GM19468 (cell line): ENCODE data around the gene NPHP3.

ENCODE experiments used
- ATAC-seq: cut with Tn5 transposase; IDR thresholded peaks from one replicate; pipeline ENCODE4 v1.9.1; 2021; ENCODE audit warnings: mild to moderate bottlenecking, moderate library complexity, moderate number of reproducible peaks; ENCODE audit not compliant: unreplicated experiment; ENCODE audit errors: extremely low read depth

The NPHP3 gene

DNA sequence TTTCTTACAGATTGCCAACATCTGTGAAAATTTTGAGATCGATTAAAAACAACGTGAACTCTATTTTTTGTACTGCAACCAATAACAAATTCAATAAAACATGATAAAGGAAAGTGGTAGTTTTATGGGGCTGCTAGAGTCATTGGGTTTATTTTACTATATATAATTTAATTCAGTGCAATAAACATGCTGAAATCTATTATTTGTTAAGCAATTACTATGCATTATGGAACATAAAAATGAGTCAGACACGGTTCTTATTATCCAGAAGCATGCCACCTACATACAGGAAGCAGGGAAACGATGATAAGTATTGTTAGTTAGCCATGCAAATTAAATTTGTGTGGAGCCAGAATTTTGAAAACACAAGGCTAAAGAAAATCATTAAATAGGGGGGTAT lies 27.2 kb downstream of the NPHP3 start:
- ATAC-seq: no peak

DNA sequence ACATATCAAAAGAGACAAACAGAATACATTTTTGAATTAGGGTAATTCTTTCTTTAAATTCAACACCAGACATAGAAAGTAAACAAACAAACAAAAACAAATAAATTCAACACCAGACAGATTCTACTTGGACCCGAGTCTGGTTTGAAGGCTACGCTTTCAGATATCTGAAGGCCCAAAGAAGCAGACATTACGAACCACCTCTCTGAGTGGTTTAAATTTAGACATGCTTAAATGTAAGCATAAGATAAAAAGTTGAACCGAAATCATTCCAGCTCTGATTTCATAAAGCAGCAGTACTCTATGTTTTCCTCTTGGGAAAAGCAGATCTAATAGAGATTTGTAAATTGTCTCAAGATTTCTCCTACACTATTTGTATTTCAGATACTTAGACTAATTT lies 32.2 kb downstream of the NPHP3 start:
- ATAC-seq: no peak

DNA sequence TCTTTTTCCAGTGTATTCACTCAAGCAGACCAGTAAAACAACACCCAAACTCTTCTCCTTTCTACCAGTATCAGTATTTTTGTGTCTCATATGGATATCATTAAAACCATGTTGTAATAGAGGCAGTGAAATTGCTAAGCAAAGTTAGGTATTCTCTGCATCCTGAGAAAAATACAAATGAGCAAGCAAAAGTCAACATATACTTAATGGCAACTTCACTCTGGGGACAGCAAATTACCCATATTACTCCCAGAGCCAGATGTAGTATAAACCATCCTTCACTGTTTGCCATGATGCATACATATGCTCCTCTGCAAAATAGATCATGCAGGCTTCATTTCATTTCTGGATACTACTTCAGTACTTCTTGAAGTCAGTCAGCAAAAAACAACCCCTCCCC lies 40.0 kb downstream of the NPHP3 start:
- no peak for ATAC-seq

DNA sequence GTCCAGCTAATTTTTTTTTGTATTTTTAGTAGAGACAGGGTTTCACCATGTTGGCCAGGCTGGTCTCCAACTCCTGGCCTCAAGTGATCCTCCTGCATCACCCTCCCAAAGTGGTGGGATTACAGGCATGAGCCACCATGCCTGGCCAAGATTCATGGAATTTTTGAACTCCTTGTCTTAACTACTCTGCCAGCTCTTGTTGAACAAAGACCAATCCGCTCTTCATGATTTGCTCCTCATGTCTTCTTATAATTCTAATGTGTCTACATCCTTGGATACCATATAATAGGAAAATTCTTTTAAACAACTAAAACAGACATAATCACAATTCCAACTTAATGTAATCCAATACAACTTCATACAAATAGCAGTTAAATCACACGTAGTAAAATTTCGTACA lies 40.8 kb downstream of the NPHP3 start:
- no peak for ATAC-seq

DNA sequence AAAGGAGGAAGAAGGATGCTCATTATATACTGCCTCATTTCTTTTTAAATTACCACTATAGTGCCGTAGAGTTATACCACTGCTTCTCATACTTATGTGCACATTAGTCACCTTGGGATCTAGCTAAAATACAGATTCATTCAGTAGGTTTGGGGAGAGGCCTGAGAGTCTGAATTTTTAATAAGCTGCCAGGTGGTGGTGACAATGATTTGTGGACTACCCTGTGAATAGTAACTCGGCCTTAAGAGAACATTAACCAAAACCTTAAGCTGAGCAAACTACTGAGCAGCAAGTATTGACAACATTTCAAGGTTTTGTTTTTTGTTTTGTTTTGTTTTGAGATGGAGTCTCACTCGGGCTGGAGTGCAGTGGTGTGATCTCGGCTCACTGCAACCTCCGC lies 42.3 kb downstream of the NPHP3 start:
- no peak for ATAC-seq

DNA sequence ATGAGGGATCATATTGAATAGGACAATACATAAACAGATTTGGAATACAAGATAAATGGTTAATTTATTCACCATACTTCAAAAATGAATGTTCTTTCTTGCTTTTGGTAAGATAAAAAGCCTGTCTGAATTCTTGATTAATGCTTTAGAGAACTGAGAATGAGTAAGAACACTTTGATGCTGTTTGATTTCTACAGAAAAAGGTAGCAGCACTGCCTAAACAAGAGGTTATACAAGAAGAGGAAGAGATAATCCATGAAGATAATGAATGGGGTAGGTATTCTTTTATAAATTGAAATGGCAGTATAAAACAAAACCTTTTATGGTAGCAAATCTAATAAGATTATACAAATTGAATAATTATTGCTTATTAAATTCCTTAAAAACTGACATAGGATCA lies 46.8 kb downstream of the NPHP3 start:
- no peak for ATAC-seq

DNA sequence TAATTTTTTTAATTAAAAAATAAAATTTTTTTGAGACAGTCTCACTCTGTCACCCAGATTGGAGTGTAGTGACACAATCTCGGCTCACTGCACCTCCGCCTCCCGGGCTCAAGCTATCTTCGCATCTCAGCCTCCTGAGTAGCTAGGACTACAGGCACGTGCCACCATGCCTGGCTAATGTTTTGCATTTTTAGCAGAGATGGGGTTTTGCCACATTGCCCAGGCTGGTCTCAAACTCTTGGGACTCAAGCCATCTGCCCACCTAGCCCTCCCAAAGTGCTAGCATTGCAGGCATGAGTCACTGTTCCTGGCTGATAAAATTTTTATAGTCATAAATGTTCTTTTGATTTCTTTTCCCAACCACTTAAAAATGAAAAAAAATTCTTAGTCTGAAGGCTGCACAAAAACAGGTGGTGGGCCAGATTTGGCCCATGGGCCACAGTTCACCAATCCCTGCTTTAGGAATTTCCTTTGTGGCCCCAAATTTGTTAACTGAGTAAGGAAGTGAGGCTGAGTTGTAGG lies 52.9 kb downstream of the NPHP3 start:
- ATAC-seq: no peak

DNA sequence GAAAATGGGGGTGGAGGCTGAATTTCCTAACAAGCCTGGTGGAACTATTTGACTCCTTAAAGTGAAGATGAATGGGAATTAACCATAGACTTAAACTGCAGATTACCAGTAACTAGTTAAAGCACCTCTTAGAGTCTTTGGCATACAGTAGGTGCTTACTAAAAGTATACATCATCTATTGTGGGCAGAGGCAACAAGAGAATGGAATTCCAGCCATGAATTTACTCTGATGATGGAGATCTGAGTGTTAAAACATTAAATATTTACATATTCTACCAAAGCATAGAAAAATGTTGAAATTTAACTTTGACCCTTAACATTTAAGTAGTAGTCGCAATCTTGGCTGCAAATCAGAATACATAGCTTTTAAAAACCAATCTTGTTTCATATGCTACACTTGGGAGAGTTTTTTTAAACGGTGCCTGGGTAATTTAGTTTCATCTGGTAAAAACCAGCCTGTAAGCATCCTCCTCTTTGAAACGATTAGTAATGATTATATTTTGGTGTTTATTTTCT lies 56.9 kb downstream of the NPHP3 start:
- ATAC-seq: no peak

DNA sequence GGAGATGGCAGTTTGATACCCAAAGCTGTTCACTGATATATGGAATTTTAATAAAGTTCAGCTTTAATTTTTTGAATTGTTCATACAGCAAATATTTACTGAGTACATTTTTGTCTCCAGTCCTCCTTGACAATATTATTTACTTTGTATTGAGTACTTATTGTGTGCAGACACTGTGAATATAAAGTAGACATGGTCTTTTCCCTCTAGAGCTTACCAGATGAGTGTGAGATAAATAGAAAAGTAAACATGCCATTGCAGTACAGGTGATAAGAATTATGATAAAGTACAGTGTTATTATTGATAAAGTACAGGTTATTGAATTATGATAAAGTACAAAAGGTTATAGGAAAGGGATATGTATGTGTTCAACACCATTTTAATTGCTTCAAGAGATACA lies 60.0 kb downstream of the NPHP3 start:
- ATAC-seq: no peak

DNA sequence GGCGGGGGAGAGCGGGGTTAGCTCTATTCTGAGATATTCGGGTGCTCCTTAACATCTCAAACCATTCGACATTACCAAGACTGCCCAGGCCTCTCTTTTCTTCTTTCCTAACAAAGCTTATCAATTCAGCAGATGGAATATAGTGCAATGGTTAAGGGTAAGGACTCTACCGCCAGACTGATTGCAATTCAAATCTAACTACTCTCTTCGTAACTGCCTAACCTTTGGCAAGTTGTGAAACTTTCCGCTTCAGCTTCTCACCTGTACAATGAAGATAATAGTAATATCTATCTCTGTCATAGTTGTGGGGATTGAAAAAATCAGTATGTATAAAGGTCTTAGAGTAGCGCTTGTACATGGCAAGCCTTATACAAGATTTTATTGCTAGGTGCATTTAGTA lies 61.1 kb downstream of the NPHP3 start:
- ATAC-seq: no peak

DNA sequence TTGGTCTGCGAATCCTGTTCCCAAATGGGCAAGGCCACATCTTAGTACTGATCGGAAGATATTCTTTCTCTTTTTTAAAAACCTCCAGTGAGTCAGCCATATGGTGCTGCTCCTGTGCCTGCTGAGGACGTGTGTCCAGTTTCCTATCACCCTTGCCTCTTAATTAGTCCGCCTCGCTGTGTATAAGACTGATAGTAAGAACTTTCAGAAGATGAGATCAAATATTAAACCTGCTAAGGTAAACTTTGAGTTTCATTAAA lies 61.5 kb downstream of the NPHP3 start:
- no peak for ATAC-seq

DNA sequence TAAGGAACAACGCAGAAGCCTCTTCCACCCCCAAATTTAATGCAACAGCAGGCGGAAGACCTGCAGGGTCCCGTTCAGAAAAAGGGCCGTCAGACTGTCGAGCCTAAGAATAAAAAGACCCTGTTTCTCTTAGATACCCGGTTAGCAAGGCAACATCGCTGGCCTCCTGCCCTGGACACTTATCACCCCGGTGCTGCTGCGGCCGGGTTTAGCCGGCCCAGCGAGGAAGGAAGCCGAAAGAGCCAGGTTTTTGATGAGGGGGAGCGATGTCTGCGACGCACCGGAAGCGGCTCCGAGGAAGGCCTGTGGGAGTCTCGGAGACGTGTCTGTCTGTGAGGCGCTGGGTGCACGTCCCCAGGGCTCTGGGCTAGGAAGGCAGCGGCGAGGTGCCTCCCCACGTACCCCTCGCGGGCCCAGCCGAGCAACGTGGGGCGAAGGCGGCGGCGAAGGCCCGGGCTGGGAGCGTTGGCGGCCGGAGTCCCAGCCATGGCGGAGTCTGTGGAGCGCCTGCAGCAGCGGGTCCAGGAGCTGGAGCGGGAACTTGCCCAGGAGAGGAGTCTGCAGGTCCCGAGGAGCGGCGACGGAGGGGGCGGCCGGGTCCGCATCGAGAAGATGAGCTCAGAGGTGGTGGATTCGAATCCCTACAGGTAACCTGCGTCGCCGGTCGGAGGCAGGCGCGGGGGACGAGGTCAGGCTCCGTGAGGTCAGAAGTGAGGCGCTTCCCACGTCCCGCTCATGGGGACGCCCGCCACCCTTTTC lies 62.0 kb downstream of the NPHP3 start, which contains the start of gene UBA5:
Gene UBA5 (plus strand): TSS at position 278 of the 759 bp plus-strand sequence. CDS start 209 bp downstream, at position 487.
- peak; percentile 47 for ATAC-seq

DNA sequence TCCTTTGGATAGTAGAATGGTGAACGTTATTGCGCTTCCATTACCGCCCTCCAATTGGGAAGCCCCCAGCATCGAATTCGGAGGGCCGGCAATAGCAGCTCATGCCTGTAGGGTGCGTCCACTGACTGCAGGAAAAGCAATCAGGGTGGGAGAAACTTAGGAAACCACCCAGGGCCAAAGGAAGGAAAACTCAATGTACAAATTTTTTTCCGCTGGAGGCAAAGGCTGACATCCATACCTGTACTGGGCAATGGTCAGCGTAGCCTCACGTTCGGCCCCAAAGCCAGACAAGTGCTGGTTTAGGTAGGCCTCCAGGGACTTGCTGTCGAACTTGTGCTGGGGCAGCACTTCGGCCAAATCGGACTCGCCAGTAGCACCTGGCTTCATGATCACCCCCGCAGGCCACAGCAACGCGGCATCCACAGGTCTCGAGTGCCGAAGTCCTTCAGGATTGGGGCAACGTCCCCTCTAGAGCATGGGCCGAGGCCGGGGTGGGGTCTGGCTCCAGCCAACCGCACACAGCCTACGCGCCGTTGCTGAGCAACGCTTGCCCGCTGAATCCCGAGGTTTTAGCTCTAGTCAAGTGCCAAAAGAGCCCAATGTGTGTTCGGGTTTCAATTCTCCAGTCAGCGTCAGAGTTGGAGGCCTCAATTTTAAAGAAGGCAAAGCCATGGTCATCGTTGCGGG lies 62.7 kb downstream of the NPHP3 start, which contains the start of gene ACAD11:
Gene ACAD11 (minus strand): TSS at position 445 of the 687 bp plus-strand sequence. CDS start 58 bp downstream, at position 387.
- ATAC-seq: peak; percentile 21

DNA sequence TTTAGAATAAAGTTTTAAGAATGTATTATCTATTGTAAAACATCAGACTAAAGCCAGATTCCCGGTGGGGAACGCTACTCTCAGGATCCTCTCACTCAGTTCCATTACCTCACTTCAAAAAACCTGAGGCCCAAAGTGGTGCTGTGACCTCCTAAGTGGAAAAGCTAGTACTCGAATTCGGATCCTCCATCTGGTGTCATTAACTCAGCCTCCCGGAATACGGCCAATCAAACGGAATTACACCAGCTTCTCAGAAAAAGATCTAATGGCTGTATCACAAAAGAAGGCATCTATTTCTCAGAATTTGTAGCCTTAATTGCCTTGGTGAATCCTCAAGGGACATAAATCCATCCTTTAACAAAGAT lies 63.2 kb downstream of the NPHP3 start:
- no peak for ATAC-seq

DNA sequence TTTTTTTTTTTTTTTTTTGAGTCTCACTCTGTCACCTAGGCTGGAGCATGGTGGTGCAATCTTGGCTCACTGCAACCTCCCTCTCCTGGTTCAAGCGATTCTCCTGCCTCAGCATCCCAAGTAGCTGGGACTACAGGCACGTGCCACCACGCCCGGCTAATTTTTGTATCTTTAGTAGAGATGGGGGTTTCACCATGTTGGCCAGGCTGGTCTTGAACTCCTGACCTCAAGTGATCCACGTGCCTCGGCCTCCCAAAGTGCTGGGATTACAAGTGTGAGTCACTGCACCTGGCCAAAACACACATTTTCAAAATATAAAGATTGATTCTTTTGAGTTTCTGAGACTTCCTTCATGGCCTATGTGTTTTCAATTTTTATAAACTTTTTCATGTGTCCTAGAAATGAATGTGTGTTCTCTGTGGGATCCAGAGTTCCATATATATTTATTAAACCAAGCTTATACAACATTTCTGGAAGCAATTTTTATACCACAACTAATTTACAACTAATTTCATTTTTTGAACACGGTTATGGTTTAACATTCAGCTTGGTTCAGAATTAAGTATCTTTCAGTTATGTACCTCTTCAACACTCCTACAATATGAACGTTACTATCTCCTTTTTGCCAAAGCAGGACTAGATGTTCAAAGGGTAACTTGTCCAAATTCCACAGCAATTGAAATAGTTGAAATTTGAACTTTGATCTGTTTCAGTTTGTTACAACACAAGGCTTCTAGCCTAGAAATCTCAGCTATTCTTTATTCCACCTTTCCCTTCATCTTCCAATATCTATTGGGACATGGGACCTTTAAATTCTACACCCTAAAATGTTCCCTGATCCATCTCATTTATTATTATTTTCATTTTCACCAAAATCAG lies 64.1 kb downstream of the NPHP3 start:
- no peak for ATAC-seq

DNA sequence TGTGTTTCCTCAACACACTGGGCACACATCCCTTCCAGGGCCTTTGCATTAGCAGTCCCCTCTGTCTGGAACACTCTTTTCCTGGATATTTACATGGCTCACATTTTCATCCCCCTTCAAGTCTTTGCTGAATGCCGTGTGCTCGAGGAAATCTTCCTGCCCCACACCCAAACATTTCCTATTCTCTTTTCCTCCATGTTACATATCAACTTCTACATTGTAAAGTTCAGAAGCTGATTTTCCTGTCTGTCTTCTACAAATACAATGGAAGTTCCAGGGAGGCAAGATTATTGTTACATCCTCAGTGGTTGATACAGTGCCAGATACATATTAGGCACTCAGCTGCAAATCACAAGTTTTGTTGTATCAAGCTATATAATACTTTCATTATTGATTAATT lies 66.7 kb downstream of the NPHP3 start:
- no peak for ATAC-seq

DNA sequence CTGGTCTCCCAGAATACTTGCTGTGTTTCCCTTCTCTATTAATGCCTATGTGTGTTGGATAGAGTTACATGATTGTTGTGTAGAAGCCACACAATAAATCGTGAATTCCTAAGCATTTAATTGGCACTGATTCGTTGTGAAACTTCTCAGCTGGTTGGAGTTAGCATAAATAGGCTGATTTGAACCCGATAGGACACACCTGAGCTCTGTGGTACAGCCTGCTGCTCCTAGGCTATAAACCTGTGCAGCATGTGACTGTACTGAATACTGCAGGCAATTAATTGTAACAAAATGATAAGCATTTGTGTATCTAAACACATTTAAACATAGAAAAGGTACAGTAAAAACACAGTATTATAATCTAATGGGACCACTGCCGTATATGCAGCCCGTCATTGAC lies 67.5 kb downstream of the NPHP3 start:
- no peak for ATAC-seq

DNA sequence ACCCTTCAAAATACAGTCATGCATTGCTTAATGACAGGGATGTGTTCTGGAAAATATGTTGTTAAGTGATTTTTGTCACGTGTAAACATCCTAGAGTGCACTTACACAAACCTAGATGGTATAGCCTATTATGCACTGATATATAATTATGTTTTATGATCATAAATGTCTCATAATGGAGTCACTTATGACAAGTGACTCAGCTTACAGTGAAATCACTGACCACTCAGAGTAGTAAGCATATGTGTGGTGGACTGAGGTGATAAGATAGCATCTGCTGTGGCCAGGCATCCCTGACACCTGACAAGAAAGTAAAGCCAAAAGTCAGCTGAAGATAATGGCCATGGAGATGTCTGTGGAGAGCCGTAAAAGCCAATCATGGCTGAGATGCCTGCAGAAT lies 68.0 kb downstream of the NPHP3 start:
- ATAC-seq: no peak

DNA sequence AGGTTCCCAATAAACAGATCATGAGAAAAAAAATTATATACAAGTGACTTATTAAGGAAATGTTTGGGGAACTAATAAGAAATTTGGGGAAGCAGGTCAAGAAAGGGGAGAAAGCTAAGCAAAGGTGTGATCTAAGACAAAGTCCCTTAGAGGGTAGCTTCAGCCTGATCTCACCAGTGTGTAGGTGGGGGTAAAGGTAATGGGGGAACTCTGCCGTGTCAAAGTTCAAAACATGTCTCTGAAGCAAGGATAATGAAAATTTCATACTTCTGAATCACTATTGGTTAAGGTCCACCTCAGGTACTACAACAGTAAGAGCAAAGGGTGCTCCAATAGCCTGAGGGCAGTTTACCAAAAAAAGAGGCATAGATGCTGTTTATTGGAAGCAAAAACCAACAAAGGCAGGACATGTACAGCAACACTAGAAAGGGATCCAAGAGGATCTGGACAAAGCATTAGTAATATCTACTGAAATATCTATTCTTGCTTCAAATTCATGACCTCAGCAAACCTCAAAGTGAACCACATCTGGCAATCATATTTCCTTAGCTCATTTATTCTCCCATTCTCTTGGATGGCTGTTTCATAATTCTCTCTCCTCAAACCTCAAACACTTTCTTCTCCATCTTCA lies 69.5 kb downstream of the NPHP3 start:
- ATAC-seq: no peak

DNA sequence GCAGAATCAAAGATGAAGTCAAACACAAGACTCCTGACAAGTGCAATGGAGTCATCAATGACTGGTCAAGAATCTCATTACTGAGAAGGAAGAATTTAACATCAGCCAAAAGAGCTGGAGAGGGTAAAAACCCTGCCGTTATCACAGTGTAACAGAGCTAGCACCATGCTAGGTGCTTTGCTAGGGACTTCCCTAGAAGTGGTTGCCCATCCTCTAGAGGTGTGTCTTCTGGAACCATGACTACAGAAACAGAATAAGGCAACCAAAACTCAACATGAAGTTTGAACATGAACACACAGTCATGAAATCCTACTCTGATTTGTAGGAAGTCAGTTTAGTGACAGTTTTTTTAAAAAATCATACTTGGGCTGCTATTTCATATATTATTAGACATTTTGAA lies 72.1 kb downstream of the NPHP3 start:
- ATAC-seq: no peak
